ENCODE results near the gene DLX5. TPM values are rescaled to one million over a fixed set of nuclear protein-coding genes. Genes with fewer than 3 reads are reported as not detected.

DLX5 gene
- total RNA-seq, 4 donors from 2014 or later, result 0.66 TPM; not detected in 3

DNA sequence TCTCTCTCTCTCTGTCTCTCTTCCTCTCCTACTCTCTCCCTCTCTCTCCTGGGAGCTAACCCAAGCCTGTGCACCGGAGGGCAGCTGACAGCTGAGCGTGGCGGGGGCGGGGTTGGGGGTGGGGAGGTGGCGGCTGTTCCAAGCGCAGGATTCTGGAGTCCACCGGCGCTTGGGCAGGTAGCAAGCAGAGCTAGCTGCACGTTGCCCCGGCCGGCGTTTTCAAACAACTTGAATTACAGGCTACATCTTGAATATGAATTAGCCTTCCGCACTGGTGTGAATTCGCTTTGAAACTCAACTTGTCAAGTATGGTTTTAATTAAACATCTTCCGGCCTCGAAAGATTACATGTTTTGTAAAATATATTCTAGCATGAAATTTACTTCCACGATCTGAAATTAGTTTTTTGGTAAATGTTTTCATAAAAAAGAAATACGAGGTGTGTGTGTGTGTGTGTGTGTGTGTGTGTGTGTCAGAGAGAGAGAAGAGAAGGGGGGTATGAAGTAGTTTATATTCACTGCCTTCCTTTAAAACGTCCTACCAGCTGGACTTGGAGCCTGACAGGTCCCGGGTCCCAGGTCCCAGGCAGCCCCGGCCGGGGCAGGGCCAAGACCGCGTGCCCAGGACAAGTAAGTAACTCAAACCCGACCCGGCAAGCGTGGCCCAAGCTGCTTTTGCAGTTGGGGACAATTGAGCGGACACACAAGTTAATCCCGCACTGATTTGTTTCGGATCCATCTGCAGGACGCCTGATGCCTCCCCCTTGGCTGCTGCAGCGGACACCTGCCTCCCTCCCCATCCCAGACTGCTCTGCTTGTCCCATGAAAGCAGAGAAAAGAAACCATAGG lies 28.3 kb downstream of the DLX5 start:
- TF ChIP-seq, protein P1, sequence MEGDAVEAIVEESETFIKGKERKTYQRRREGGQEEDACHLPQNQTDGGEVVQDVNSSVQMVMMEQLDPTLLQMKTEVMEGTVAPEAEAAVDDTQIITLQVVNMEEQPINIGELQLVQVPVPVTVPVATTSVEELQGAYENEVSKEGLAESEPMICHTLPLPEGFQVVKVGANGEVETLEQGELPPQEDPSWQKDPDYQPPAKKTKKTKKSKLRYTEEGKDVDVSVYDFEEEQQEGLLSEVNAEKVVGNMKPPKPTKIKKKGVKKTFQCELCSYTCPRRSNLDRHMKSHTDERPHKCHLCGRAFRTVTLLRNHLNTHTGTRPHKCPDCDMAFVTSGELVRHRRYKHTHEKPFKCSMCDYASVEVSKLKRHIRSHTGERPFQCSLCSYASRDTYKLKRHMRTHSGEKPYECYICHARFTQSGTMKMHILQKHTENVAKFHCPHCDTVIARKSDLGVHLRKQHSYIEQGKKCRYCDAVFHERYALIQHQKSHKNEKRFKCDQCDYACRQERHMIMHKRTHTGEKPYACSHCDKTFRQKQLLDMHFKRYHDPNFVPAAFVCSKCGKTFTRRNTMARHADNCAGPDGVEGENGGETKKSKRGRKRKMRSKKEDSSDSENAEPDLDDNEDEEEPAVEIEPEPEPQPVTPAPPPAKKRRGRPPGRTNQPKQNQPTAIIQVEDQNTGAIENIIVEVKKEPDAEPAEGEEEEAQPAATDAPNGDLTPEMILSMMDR (IDR thresholded peaks at IDR 0.05; ENCODE audit: low read depth), result no peak

DNA sequence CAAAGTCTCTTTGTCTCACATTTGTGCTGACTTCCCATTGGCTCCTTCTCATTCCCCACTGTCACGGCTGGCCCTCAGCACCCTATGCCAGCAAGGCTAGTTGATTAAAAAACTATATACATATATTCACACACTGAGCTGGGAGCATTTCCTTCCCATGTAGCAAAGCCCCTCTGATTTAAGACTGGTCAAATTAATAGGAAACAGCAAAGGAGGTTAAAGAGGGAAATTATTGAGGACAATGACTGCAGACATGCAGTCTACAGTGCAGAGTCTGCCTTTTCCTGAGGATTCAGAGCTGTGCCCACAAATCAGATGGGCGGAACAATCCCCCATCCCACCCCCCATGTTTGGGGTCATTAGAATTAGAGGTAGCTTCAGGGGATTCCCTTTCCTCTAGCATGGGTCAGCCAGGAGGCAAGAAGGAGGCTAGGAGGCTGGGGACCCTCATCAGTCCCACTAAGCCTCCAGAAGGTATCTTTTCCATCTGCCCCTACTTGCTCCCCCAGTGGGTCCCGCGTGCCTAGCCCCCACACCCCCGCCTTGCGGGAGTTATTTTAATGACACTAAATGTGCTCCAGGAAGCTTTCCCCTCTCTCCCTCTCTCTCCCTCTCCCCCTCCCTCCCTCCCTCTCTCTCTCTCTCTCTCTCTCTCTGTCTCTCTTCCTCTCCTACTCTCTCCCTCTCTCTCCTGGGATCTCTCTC lies 29.1 kb downstream of the DLX5 start:
- TF ChIP-seq, protein P1 (IDR thresholded peaks at IDR 0.05; ENCODE audit: low read depth), result no peak

DNA sequence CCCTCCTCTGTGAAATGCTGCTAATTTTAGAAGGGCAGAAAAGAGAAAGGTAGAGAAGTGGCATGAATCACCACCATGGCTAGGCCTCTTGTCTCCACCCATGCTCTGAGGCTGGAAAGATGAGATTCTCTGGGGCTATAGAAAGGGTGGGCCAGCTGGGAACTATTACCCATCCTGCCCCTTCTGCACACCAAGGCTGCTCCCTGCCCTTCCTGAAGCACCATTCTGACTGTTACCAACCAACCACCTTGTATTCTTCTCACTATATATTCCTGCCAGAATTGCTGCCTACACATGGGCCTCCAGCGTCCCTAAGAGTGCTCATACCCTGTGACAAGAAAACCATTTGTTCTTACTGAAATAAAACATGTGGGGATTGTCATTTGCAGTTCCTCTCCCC lies 30.7 kb downstream of the DLX5 start:
- TF ChIP-seq, protein P1 (IDR thresholded peaks at IDR 0.05; ENCODE audit: low read depth), result no peak

DNA sequence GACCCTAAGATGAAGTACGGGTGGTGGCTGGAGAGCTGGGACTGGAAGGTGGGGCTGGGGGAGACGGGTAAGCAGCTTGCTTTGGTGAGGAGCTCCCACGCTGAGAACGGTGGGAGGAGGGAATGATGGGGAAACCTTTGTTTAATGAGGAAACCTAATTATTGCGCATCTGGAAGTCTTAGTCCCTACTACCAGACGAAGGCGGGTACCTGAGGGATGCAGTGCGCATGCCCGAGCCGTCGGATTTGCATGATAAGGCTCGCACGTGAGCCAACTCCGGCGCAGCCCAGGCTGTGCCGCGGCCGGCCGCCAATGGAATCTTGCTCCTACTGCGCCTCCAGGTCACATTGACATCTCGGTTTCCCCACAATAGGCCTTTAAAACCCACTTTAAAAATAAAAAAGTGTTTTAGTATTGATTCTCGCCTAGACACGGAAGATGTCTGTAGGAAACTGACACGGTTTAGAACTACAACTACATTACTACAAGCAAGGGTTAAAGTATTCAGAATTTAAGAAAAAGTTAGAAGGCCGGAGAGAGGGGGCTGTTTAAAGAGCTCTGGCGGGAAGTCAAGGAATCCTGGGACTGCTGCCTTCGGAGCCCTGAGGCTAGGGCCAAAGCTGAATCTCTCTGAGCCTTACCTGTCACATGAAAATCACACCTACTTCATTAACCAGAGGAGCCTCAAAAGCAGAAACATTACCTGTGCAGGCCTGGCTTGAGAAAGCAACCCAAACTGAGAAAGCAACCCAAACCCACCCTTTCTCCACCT lies 31.4 kb downstream of the DLX5 start:
- TF ChIP-seq, protein P1 (IDR thresholded peaks at IDR 0.05; ENCODE audit: low read depth), result no peak

DNA sequence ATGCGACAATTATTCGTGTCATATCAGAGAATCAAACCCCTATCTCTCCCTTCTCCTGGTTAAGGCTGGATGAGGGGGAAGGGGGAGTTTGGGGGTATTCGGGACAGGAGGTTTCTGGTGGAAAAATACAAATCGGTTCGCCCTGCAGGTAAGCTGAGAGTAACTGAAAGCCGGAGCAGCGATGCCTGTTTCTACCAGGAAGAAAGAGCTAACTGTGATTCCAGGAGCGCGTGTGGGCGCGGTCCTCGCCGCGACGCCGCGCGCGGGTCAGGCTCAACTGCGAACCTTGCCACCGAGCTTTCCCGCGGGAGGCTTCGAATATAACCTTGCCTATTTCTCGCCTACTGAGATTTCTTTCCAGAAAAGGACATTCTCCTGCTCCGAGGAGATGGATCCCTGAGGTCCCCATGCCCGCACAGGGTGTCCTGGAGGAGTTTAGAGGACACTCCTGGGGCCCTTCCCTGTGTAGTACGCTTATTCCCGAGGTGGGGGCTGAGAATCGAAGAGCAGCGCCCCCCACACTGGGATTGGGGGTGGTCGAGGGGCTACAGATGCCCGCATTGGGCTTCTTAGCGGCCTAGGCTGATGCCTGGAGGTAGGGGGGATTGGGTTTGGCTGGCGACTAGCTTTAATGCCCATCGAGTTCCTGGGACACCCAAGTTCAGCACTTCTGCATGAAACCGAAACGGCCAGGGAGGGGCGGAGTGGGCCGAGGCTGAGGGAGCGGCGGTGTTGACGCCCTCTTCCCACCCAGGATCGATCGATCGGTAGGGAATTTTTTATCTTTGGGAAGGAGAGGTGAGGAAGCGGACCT lies 32.2 kb downstream of the DLX5 start:
- TF ChIP-seq, protein P1 (IDR thresholded peaks at IDR 0.05; ENCODE audit: low read depth), result no peak

DNA sequence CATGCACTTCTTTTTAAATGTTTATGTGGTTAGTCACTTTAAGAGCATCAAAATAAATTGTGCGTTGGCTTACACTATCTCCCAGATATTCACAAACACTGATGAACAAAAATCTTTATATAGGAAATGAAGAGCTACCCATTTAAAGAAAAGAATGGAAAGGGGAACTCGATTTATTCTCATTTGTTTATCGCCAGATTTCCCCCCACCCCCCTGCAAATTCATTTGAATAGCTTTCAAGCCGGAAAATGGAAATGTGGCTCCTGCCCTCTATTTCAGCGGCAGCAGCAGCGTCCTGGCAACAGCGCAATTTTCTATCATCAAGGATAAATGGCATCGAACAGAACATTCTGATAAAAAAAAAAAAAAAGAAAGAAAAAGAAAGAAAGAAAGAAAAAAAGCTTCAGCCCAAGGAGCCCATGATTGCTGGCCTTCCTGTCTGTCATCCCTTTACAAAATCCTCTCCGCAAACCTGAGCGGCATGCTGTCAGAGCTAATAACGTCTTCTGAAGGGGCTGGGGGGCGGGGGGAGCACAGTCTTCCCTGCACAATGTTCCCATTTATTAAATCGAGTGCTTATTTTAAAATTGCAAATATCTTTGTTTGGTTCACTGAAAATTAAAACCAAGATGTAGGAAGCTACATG lies 33.0 kb downstream of the DLX5 start:
- TF ChIP-seq, protein P1 (IDR thresholded peaks at IDR 0.05; ENCODE audit: low read depth), result no peak

Measured in subcutaneous adipose tissue (tissue), 4 donors.